GM12878 (cell line): ENCODE data around the gene MBNL1. TPM values are rescaled to one million over a fixed set of nuclear protein-coding genes. Genes with fewer than 3 reads are reported as not detected.
A peak's percentile ranks its signal among the peaks of the same experiment; 100 is the strongest.

Experiments used
- BACH1 ChIP-seq: fragments of 450-650 bp; IDR thresholded peaks from 2 replicates; pipeline ENCODE4 v1.6.1; 2017; ENCODE audit warnings: mild to moderate bottlenecking, borderline replicate concordance
- BMI1 ChIP-seq: fragments of 450-650 bp; IDR thresholded peaks from 2 replicates; pipeline ENCODE4 v1.6.1; 2016; ENCODE audit warnings: mild to moderate bottlenecking, moderate library complexity, borderline replicate concordance
- ELK1 ChIP-seq: IDR thresholded peaks from 2 replicates; pipeline ENCODE4 v1.6.1; 2012; ENCODE audit warnings: low read depth, low read length, improper control_type of control experiment
- FOXM1 ChIP-seq: IDR thresholded peaks from 2 replicates; pipeline ENCODE4 v1.6.1; 2012; ENCODE audit warnings: low read depth, mild to moderate bottlenecking, inconsistent platforms, low read length, moderate library complexity
- IRF4 ChIP-seq: IDR thresholded peaks from 2 replicates; pipeline ENCODE4 v1.6.1; 2011; ENCODE audit warnings: low read depth, low read length
- MEF2B ChIP-seq: fragments of 450-650 bp; IDR thresholded peaks from 2 replicates; pipeline ENCODE4 v1.6.1; 2018; ENCODE audit warnings: mild to moderate bottlenecking, moderate library complexity; ENCODE audit not compliant: partially characterized antibody, poor library complexity, severe bottlenecking
- NFIC ChIP-seq: IDR thresholded peaks from 2 replicates; pipeline ENCODE4 v1.6.1; 2012; ENCODE audit warnings: low read depth, mild to moderate bottlenecking, inconsistent platforms, low read length, moderate library complexity
- NR2C1 ChIP-seq: fragments of 450-650 bp; IDR thresholded peaks from 2 replicates; pipeline ENCODE4 v1.6.1; 2017; ENCODE audit warnings: antibody characterized with exemption, mild to moderate bottlenecking, moderate library complexity
- NR2F1 ChIP-seq: fragments of 450-650 bp; conservative IDR thresholded peaks from 2 replicates; pipeline ENCODE4 v1.6.1; 2017; ENCODE audit warnings: mild to moderate bottlenecking
- RAD51 ChIP-seq: fragments of 450-650 bp; IDR thresholded peaks from 2 replicates; pipeline ENCODE4 v1.6.1; 2016; ENCODE audit warnings: moderate library complexity, mild to moderate bottlenecking, inconsistent platforms
- RUNX3 ChIP-seq: IDR thresholded peaks from 2 replicates; pipeline ENCODE4 v1.6.1; 2012; ENCODE audit warnings: low read length, inconsistent platforms
- polyA plus RNA-seq, 11 experiments: library from polyadenylated mRNA; depleted of rRNA in 4 of 11; unstranded in 6 of 11; stranded (reverse) in 5 of 11; fragments of >200 nt; fragmentation: Nextera tagmentation in 4 of 11; fragmentation: Illumina TruSeq in 1 of 11; extraction: Ambion mirVana in 4 of 11; extraction: Trizol in 1 of 11; gene quantifications; 1 replicate in 1 of 11; 2 replicates in 10 of 11; pipeline versions ENCODE4 v1.2.1 to v1.2.3, GENCODE V29; 2011 to 2016; ENCODE audit warnings: inconsistent platforms in 2 of 11, missing spikeins in 2 of 11, low read depth in 1 of 11
- total RNA-seq, 4 experiments: library from RNA; depleted of rRNA in 3 of 4; stranded (reverse); fragments of >200 nt in 3 of 4; fragmentation: Illumina TruSeq in 1 of 4; extraction: Trizol in 1 of 4; gene quantifications; 2 replicates each; pipeline versions ENCODE4 v1.2.1 to v1.2.3, GENCODE V29; 2013 to 2021
- TF ChIP-seq, protein P1 (sequence below): fragments of 450-650 bp; IDR thresholded peaks from 2 replicates; pipeline ENCODE4 v1.6.1; 2018; ENCODE audit warnings: mild to moderate bottlenecking, low read depth, moderate library complexity; ENCODE audit not compliant: partially characterized antibody
- TF ChIP-seq, protein P2 (sequence below): IDR thresholded peaks from 2 replicates; pipeline ENCODE4 v1.6.1; 2012; ENCODE audit warnings: mild to moderate bottlenecking, low read depth, low read length

Gene MBNL1
- total and polyA plus RNA-seq, 10 of the 15 experiments (the other 5 are each of a cell fraction or from before 2014, with no cell fraction given): 59.6 to 337 (median 143) TPM

DNA sequence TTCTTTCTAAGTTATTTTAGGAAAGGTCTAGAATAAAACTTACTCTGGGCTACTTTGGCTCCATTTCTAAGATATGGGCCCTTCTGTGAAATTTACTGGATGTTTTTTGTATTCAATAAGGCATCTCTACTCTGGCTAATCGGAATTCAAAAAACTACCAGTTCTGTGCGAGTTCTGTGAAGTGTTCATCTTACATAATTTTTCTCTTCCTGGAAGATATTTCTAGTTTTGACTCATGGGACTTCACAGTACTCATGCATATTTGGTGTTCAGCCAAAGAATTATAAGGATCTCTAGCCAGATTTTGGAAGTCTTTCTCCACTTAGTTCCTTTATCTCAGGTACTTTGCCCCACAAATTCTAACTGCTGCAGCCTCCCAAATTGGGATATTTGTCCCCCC is 46.4 kb upstream of the MBNL1 start (continued):
- TF ChIP-seq, protein P1, sequence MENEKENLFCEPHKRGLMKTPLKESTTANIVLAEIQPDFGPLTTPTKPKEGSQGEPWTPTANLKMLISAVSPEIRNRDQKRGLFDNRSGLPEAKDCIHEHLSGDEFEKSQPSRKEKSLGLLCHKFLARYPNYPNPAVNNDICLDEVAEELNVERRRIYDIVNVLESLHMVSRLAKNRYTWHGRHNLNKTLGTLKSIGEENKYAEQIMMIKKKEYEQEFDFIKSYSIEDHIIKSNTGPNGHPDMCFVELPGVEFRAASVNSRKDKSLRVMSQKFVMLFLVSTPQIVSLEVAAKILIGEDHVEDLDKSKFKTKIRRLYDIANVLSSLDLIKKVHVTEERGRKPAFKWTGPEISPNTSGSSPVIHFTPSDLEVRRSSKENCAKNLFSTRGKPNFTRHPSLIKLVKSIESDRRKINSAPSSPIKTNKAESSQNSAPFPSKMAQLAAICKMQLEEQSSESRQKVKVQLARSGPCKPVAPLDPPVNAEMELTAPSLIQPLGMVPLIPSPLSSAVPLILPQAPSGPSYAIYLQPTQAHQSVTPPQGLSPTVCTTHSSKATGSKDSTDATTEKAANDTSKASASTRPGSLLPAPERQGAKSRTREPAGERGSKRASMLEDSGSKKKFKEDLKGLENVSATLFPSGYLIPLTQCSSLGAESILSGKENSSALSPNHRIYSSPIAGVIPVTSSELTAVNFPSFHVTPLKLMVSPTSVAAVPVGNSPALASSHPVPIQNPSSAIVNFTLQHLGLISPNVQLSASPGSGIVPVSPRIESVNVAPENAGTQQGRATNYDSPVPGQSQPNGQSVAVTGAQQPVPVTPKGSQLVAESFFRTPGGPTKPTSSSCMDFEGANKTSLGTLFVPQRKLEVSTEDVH: no peak
- peak; percentile 69; the same call in 1 of the 2 replicates for TF ChIP-seq NFIC
- no peak for TF ChIP-seq MEF2B
- TF ChIP-seq RUNX3: peak; percentile 11; the same call in 1 of the 2 replicates
- no peak for TF ChIP-seq NR2F1
- TF ChIP-seq, protein P2, sequence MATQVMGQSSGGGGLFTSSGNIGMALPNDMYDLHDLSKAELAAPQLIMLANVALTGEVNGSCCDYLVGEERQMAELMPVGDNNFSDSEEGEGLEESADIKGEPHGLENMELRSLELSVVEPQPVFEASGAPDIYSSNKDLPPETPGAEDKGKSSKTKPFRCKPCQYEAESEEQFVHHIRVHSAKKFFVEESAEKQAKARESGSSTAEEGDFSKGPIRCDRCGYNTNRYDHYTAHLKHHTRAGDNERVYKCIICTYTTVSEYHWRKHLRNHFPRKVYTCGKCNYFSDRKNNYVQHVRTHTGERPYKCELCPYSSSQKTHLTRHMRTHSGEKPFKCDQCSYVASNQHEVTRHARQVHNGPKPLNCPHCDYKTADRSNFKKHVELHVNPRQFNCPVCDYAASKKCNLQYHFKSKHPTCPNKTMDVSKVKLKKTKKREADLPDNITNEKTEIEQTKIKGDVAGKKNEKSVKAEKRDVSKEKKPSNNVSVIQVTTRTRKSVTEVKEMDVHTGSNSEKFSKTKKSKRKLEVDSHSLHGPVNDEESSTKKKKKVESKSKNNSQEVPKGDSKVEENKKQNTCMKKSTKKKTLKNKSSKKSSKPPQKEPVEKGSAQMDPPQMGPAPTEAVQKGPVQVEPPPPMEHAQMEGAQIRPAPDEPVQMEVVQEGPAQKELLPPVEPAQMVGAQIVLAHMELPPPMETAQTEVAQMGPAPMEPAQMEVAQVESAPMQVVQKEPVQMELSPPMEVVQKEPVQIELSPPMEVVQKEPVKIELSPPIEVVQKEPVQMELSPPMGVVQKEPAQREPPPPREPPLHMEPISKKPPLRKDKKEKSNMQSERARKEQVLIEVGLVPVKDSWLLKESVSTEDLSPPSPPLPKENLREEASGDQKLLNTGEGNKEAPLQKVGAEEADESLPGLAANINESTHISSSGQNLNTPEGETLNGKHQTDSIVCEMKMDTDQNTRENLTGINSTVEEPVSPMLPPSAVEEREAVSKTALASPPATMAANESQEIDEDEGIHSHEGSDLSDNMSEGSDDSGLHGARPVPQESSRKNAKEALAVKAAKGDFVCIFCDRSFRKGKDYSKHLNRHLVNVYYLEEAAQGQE: no peak
- no peak for TF ChIP-seq BMI1
- peak; percentile 66; the same call in 1 of the 2 replicates for TF ChIP-seq FOXM1
- TF ChIP-seq BACH1: no peak
- no peak for TF ChIP-seq ELK1
- TF ChIP-seq RAD51: no peak
- TF ChIP-seq IRF4: peak; percentile 57; the same call in 1 of the 2 replicates
- TF ChIP-seq NR2C1: no peak
